ENCODE results near the gene BACH2.

BACH2 gene

DNA sequence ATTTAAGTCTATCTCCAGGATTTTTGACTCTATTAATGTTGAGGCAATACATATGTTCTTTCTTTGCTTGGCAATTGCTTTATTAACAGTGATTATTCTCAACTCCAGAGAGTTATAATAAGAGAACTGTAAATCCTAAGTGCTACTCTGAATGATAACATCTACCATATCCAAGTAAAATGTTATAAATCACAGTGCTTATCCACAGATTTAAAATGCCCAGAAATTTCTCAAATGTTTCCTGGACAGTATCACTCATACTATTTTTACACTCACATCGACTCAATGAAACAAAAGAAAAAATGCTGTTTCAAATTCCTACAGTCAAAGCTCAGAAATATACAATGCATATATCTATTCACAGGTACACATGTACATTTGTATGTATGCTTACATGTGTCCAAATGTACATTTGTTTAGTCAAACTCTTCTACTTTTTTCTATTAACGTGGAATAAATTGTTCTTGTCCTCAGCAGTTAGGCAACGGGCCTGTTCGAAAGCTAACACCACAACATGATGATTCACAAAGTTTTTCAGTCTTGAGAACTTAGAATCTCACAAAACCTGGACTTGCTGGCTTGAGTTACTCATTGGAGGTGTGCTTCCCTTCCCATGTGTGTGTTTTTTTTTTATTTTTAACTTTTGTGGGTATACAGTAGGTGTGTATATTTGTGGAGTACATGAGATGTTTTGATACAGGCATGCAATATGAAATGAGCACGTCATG, 209.4 kb downstream of the BACH2 start:
- no peak overlapping the region for H3K27ac ChIP-seq
- TF ChIP-seq, protein P1, sequence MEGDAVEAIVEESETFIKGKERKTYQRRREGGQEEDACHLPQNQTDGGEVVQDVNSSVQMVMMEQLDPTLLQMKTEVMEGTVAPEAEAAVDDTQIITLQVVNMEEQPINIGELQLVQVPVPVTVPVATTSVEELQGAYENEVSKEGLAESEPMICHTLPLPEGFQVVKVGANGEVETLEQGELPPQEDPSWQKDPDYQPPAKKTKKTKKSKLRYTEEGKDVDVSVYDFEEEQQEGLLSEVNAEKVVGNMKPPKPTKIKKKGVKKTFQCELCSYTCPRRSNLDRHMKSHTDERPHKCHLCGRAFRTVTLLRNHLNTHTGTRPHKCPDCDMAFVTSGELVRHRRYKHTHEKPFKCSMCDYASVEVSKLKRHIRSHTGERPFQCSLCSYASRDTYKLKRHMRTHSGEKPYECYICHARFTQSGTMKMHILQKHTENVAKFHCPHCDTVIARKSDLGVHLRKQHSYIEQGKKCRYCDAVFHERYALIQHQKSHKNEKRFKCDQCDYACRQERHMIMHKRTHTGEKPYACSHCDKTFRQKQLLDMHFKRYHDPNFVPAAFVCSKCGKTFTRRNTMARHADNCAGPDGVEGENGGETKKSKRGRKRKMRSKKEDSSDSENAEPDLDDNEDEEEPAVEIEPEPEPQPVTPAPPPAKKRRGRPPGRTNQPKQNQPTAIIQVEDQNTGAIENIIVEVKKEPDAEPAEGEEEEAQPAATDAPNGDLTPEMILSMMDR (conservative IDR thresholded peaks at IDR 0.05): no peak

DNA sequence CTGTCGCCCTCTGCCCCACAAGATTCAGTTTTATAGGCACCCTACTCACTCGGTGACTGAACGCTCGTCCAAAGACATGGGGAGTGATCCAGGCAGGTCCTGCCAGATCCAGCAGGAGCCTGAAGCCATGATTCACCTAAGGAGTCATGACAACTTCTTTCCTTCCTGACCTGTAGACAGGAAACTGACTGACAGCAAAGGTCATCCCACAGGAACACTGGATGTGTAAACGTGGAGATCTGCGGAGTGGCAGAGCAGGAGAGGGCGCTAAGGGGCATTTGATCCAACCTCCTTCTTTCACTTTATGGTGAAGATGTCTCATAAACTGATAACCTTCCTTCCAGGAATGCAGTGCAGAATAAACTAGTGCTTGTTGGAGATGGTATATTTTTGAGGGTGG, 210.1 kb downstream of the BACH2 start:
- H3K27ac ChIP-seq: no peak overlapping the region
- TF ChIP-seq, protein P1 (conservative IDR thresholded peaks at IDR 0.05): no peak; the same call in 1 of the 2 replicates

DNA sequence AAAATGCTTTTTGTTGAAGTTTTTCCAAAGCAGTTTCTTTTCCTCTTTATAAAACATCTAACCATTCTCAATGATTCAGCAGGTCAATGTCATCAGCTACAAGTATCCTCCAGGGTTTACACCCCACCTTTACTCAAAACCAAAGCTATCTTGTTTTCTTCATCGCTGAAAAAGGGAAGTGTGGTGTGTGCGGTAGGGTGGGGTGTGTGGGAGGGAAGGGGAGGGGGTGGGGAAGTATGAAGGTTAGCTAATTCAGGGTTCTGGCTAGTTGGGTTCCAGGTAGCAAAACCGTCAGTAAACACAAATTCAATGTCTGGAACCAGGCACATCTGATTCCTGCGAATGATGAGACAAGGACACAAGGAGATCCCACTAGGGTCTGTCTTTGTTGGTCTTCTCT, 212.8 kb downstream of the BACH2 start:
- TF ChIP-seq, protein P1 (conservative IDR thresholded peaks at IDR 0.05): no peak
- no peak overlapping the region for H3K27ac ChIP-seq

DNA sequence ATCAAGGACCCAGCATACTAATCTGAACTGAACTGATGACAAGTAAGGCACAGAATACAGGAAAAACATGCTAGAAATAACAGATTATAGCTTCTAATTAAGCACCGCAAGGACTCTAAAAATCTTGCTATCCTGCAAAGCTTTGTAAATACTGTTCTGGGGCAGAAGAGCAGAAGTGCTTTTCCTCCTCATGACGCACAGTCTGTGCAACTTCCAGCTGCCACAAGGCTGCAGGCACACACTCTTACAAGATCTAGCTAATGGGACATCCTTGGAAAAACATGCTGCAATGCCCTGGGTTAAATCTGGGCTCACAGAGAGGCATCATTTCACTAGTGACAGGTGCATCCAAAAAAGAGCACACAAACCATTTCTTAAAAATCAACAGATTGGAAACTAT, 213.8 kb downstream of the BACH2 start:
- no peak overlapping the region for H3K27ac ChIP-seq
- TF ChIP-seq, protein P1 (conservative IDR thresholded peaks at IDR 0.05): no peak

DNA sequence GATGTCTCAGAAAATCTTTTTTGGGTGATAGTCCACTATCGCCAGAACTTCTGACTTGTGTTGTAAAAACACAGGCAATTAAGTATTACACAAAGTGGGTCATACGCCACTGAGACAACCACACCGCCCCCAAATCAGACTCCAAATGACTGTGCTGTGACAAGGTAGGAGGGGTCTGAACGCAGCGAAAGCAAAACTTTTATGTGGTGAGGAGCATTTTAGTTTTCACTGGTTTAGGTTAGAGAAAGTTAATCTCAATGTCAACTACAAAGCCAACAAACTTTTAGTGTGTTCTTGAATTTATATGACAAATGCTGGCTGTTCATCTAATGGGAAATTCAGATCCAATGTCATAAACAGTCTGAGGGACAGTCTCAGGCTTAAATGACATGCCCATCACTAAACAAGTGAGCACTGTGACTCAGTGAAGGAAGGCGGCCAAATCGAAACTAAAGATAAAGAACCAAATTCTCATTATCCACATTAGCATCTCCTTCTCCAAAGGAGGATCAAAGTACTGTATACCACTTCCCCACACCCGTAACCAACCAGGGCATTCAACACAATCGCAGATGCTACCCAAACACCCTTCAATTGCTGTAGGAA, 215.7 kb downstream of the BACH2 start:
- TF ChIP-seq, protein P1 (conservative IDR thresholded peaks at IDR 0.05): no peak
- H3K27ac ChIP-seq: no peak overlapping the region

DNA sequence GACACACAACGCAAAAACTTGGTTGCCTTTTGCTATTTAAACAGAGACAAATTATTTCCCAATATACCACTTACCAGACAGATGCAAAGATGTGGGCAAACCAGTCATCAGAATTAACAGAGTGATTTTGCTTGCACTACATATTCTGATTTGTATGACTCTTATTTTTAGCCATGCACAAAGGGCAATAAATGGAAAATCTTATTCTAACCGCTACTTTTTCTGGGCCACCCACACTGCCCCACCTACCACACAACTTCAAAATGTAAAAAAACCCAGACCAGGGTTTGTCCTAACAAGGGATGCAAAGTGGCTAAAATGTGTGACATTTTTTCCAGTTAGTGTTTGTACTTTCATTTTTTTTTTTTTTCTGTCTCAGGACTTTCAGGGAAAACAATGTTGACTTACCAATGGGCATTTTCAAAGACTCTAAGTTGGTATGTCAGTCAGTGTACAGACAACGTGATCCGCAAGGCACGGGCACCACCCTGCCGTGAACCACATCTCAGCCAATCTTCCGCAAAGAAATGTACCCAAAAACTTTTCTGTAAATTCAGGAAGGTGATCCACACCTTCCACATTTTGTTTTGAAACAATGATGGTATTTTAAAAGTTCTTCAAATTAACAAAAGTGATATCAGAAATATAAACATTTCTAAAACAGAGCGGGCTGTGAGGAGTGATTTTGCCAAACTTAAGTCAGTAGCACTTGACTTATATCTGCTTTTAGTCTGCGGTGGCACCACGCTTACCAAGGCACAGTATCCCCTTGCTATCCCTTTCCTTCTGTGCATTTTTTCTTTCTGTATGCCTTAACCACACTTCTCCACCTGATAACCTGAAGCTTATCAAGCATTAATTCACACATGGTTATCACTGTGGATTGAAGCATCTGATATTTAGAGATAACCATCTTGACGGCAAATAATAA, 216.8 kb downstream of the BACH2 start:
- no peak overlapping the region for H3K27ac ChIP-seq
- TF ChIP-seq, protein P1 (conservative IDR thresholded peaks at IDR 0.05): no peak
